Common myeloid progenitor, CD34-positive (primary cell): ENCODE results near the gene ZNF141. TPM values are rescaled to one million over a fixed set of nuclear protein-coding genes. Genes with fewer than 3 reads are reported as not detected.
"Not testable (repeated sequence)": the region's sequence is repeated elsewhere in the genome, so short reads cannot be mapped to it uniquely, and the experiment has no call there.

Experiments
- CTCF ChIA-PET: fragments of 350-600 bp; sonication (Branson Sonifier 250); formaldehyde crosslinking; loops from one replicate; lab custom pipeline; 2021; ENCODE audit warnings: antibody characterized with exemption; lab: Charles Lee
- POLR2A ChIA-PET: fragments of 350-600 bp; sonication (Branson Sonifier 250); formaldehyde crosslinking; loops from one replicate; lab custom pipeline; 2021; ENCODE audit warnings: antibody characterized with exemption; lab: Charles Lee
- DNase-seq, 3 donors: peaks; one replicate each; pipeline versions ENCODE4 v3.0.0 to v3.0.0-alpha.2; 2013
- H3K27ac ChIP-seq, 2 experiments: 1 replicate in 1 of 2; 2 replicates in 1 of 2; pipeline ENCODE4 v1.7.0; 2013; ENCODE audit warnings: inconsistent platforms in 2 of 2, low read length in 2 of 2, mild to moderate bottlenecking in 2 of 2, low read depth in 1 of 2, moderate library complexity in 1 of 2; ENCODE audit not compliant: severe bottlenecking in 2 of 2, insufficient read depth in 1 of 2, poor library complexity in 1 of 2
- H3K27me3 ChIP-seq, 5 experiments: replicated peaks in 2 of 5; 1 replicate in 3 of 5; 2 replicates in 2 of 5; pipeline versions ENCODE4 v1.6.1 to v1.7.0; 2013; ENCODE audit warnings: low read length in 4 of 5, mild to moderate bottlenecking in 2 of 5, moderate library complexity in 2 of 5, inconsistent platforms in 1 of 5; ENCODE audit not compliant: insufficient read depth in 5 of 5, control insufficient read depth in 4 of 5
- H3K36me3 ChIP-seq, 4 experiments: 1 replicate in 2 of 4; 2 replicates in 2 of 4; pipeline versions ENCODE4 v1.6.1 to v1.7.0; 2013; ENCODE audit warnings: low read length in 3 of 4, control low read depth in 1 of 4, mild to moderate bottlenecking in 1 of 4; ENCODE audit not compliant: control insufficient read depth in 4 of 4, insufficient read depth in 4 of 4
- H3K4me1 ChIP-seq, 4 experiments: 1 replicate in 3 of 4; 2 replicates in 1 of 4; pipeline versions ENCODE4 v1.6.1 to v1.7.1; 2013; ENCODE audit warnings: low read length in 3 of 4, mild to moderate bottlenecking in 3 of 4, control low read depth in 1 of 4, inconsistent platforms in 1 of 4, moderate library complexity in 1 of 4; ENCODE audit not compliant: control insufficient read depth in 4 of 4, insufficient read depth in 4 of 4; ENCODE audit errors: control extremely low read depth in 1 of 4
- H3K4me3 ChIP-seq, 7 experiments: 1 replicate in 4 of 7; 2 replicates in 3 of 7; pipeline versions ENCODE4 v1.5.1 to v1.7.0; 2013; ENCODE audit warnings: mild to moderate bottlenecking in 7 of 7, low read length in 6 of 7, moderate library complexity in 6 of 7, inconsistent platforms in 2 of 7, low read depth in 2 of 7, control low read depth in 1 of 7; ENCODE audit not compliant: insufficient read depth in 4 of 7, control insufficient read depth in 1 of 7; ENCODE audit errors: extremely low read depth in 1 of 7
- H3K9me3 ChIP-seq, 5 experiments: 1 replicate in 4 of 5; 2 replicates in 1 of 5; pipeline versions ENCODE4 v1.6.1 to v1.7.1; 2013; ENCODE audit warnings: low read length in 4 of 5, mild to moderate bottlenecking in 2 of 5, inconsistent platforms in 1 of 5, low read depth in 1 of 5, moderate library complexity in 1 of 5; ENCODE audit not compliant: control insufficient read depth in 4 of 5, insufficient read depth in 2 of 5; ENCODE audit errors: control extremely low read depth in 1 of 5
- WGBS: methylation state at CpG from one replicate; pipeline ENCODE4 v1.1.5; 2013; ENCODE audit not compliant: insufficient coverage; 5-methylcytosine and 5-hydroxymethylcytosine counted together
- polyA plus RNA-seq: library from polyadenylated mRNA; unstranded; fragments of 120-200 nt; gene quantifications from one replicate; pipeline ENCODE4 v1.2.1, GENCODE V29; 2013

The ZNF141 gene
- 17.9 TPM for polyA plus RNA-seq

- Histone ChIP-seq H3K4me1 (peaks cover 0 to 26% (median 17%) of the 10 kb centered on the region in 4 experiments), H3K4me3 (peak within 1 kb of the TSS; percentile 71 to 94 (median 82)), H3K36me3 (peaks cover 3 to 23% (median 15%) of the 10 kb centered on the region in 4 experiments), H3K9me3 (peaks cover 11 to 54% (median 19%) of the 10 kb centered on the region in 5 experiments), H3K27ac (peak within 1 kb of the TSS; percentile 75 to 88), H3K27me3 (peaks cover 0 to 4% (median 0%) of the 10 kb centered on the region in 5 experiments)
- WGBS, result 0% methylated on average over 40 of the region's 59 CpGs
- POLR2A ChIA-PET, result interaction anchor here (1.1 to 1.5 kb wide), 4 partner anchors 19 to 213 kb away, joined by 3 to 7 read pairs (median 5); partner anchors contain the start of genes PIGG, ZNF718 and ZNF721
- CTCF ChIA-PET, result interaction anchor here (1.2 kb wide), 1 partner anchor 12 kb away, joined by 3 read pairs; no protein-coding TSS in a partner anchor
- DNase-seq, result peak; percentile 97 to 99 (median 99)
These were observed at the start of gene ZNF141 for GRCh38 chr4:337143-337931. ZNF141 (plus strand) TSS chr4:337814; CDS start chr4:337984, 170 bp downstream.

DNA sequence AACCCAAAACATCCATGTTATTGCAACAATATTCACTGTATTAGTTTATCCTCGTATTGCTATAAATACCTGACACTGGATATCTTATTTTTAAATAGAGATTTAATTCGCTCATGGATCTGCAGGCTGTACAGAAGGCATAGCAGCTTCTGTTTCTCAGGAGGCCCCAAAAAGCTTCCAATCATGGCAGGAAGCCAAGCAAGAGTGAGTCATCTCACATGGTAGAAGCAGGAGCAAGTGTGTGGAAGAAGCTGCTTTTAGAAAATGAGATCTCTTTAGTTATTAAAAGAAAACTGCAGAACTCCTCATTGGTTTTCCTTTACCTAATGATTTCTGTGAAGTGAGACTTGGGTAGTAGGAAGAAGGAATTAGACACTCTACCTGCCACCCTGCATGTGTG, 48.7 kb upstream of the ZNF141 start:
- CTCF ChIA-PET, result no interaction called here
- POLR2A ChIA-PET, result no interaction called here
- Histone ChIP-seq H3K4me1 (no peaks in the 10 kb centered on the region), H3K36me3 (no peaks in the 10 kb centered on the region), H3K9me3 (peaks cover 0 to 36% (median 15%) of the 10 kb centered on the region in 5 experiments), H3K27ac (no peak overlapping the region), H3K4me3 (no peak overlapping the region), H3K27me3 (no peaks in the 10 kb centered on the region)
- WGBS, result 100% methylated on average over 1 of the region's 2 CpGs
- DNase-seq, result no peak

DNA sequence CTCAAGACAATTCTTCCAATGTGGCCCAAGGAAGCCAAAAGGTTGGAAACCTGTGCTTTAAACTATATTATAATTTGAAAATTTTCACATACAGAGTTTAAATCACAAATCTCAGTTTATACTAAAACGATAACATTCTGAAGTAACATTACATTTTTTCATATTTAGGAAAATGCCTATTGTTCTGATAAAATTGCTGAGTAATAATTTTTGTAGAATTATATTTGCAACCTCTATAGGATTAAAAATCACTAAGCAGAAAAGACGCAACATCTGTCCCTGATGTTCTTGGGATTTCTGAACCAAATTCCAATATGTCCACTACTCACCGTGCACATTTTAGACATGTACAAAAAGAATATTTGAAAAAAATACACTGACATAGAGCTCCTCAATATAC, 42.9 kb upstream of the ZNF141 start:
- DNase-seq, result no peak
- no peaks in the 10 kb centered on the region for H3K36me3 ChIP-seq
- no peaks in the 10 kb centered on the region for H3K4me1 ChIP-seq
- CTCF ChIA-PET, result no interaction called here
- no peaks in the 10 kb centered on the region for H3K27me3 ChIP-seq
- WGBS, result 90% methylated on average over 2 of the region's 3 CpGs
- no peak overlapping the region for H3K27ac ChIP-seq
- H3K9me3 ChIP-seq, result peaks cover 2 to 34% (median 9%) of the 10 kb centered on the region in 5 experiments
- no peak overlapping the region for H3K4me3 ChIP-seq
- POLR2A ChIA-PET, result no interaction called here

GRCh38 chr4:302381-302780, 35.2 kb upstream of the ZNF141 start:
- H3K9me3 ChIP-seq, result peaks cover 2 to 38% (median 16%) of the 10 kb centered on the region in 5 experiments
- CTCF ChIA-PET, result no interaction called here

DNA sequence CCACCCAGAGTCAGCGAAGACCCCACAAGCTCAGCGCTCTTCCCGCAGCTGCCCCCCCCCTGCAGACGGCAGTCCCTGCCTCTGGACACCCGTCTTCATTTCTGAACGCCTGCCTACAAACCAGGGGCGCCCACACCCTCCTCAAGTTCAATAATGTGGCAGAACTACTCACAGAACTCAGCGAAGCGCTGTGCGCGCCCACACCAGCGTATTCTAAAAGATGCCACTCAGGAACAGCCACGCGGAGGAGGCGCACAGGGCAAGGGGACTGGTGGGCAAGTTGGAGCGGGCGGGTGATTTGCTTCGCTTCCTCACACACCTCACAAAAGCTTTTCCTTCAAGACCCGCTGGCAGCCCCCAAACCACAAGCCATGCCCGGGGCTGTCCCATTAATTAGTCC, 33.1 kb upstream of the ZNF141 start:
- H3K36me3 ChIP-seq, POLR2A ChIA-PET, DNase-seq, H3K27ac ChIP-seq, CTCF ChIA-PET: not testable (repeated sequence)
- WGBS, result 12% methylated on average over 10 of the region's 20 CpGs
- Histone ChIP-seq H3K4me3 (peak overlapping the region in 4 of 7 experiments; percentile 40 to 65 (median 44)), H3K27me3 (peaks cover 0 to 27% (median 6%) of the 10 kb centered on the region in 5 experiments), H3K4me1 (peaks cover 11 to 33% (median 17%) of the 10 kb centered on the region in 4 experiments), H3K9me3 (peaks cover 2 to 48% (median 11%) of the 10 kb centered on the region in 5 experiments)

More at GRCh38 chr4:302381-302780, 35.2 kb upstream of the ZNF141 start:
- H3K27me3 ChIP-seq, result peaks cover 0 to 27% (median 6%) of the 10 kb centered on the region in 5 experiments
- DNase-seq, result no peak
- 100% methylated on average over 1 of the region's 4 CpGs for WGBS
- no peaks in the 10 kb centered on the region for H3K36me3 ChIP-seq
- no peak overlapping the region for H3K4me3 ChIP-seq
- H3K4me1 ChIP-seq, result peaks cover 9 to 27% (median 16%) of the 10 kb centered on the region in 4 experiments
- POLR2A ChIA-PET, result no interaction called here
- H3K27ac ChIP-seq, result no peak overlapping the region

DNA sequence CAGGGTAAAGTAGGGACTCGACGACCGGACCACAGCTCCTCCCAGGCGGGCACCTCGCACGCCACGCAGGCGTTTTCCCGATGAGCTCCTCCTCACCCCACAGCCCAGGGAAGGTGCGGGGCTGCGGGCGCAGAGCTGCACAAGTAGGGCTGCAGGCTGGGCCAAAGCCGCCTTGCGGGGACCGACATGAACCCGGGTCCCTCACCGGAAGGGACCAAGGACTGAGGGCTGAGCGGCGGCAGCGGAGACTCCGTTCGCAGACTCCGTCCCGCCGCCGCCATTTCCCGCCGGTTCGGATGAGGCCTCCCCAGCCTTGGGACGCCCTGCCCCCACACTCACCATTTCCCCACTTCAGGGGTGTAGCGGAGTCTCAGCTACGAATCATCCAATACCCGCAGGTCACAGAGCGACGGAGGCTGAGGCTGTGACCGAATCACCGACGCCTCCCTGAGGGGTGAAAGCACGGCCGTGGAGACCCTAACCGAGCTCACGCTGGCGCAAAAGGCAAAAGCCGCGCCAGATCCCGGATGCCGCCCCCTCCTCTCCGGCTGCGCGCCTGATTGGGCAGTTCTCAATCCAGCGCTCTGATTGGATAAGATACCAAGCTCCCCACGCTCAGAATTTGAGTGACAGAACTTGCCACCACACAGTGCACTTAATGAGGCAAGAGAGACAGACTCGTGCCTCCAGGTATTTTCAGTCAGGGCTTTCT, 32.5 kb upstream of the ZNF141 start, which contains the start of gene ZNF732:
ZNF732 (minus strand) TSS at position 506 of the 712 bp plus-strand sequence; CDS start at position 342, 164 bp downstream.
- peak; percentile 26 to 48 (median 45) for DNase-seq
- WGBS, result 9% methylated on average over 36 of the region's 53 CpGs
- peaks cover 3 to 48% (median 11%) of the 10 kb centered on the region in 5 experiments for H3K9me3 ChIP-seq
- CTCF ChIA-PET, result no interaction called here
- peaks cover 0 to 27% (median 6%) of the 10 kb centered on the region in 5 experiments for H3K27me3 ChIP-seq
- POLR2A ChIA-PET, result interaction anchor here (0.6 kb wide), 1 partner anchor 254 kb away, joined by 3 read pairs; no protein-coding TSS in a partner anchor
- no peak within 1 kb of the TSS for H3K27ac ChIP-seq
- H3K4me3 ChIP-seq, result peak within 1 kb of the TSS in 4 of 7 experiments; percentile 40 to 65 (median 44)
- H3K4me1 ChIP-seq, result peaks cover 11 to 36% (median 17%) of the 10 kb centered on the region in 4 experiments
- H3K36me3 ChIP-seq, result no peaks in the 10 kb centered on the region
